Medulla oblongata (tissue), 1 donor: Measurements from ENCODE around the gene ZNF549.

ENCODE experiments used
- DNase-seq: peaks from one replicate; pipeline ENCODE4 v3.0.0-alpha.2; 2015; ENCODE audit errors: extremely low spot score

The ZNF549 gene

GRCh38 chr19:57566396-57567265 is 39.5 kb downstream of the ZNF549 start:
- DNase-seq: no peak

- DNase-seq: no peak
These were observed 43.6 kb downstream of the ZNF549 start for GRCh38 chr19:57570707-57571106.

- no peak for DNase-seq
These were observed 45.3 kb downstream of the ZNF549 start for GRCh38 chr19:57572415-57572947.

- no peak for DNase-seq
These were observed 49.5 kb downstream of the ZNF549 start for GRCh38 chr19:57576661-57577060.

GRCh38 chr19:57578487-57579205 is 51.5 kb downstream of the ZNF549 start, which contains the start of gene ZNF416:
ZNF416 (minus strand) TSS chr19:57578911; CDS start chr19:57578704, 207 bp downstream.
- peak; percentile 99 for DNase-seq

GRCh38 chr19:57583104-57583520 is 56.0 kb downstream of the ZNF549 start:
- no peak for DNase-seq

- peak; percentile 97 for DNase-seq
These were observed 56.6 kb downstream of the ZNF549 start, which contains the start of gene ZIK1 for GRCh38 chr19:57583521-57584416. ZIK1 (plus strand) TSS chr19:57584145; CDS start chr19:57584357, 212 bp downstream.

GRCh38 chr19:57587529-57587928 is 60.4 kb downstream of the ZNF549 start:
- no peak for DNase-seq

GRCh38 chr19:57599377-57599760 is 72.2 kb downstream of the ZNF549 start:
- peak; percentile 2 for DNase-seq

GRCh38 chr19:57599761-57600383 is 72.7 kb downstream of the ZNF549 start, which contains the start of gene ZNF530:
ZNF530 (plus strand) TSS chr19:57599885; CDS start chr19:57604346, 4,461 bp downstream.
- DNase-seq: peak; percentile 97

- no peak for DNase-seq
These were observed 79.8 kb downstream of the ZNF549 start for GRCh38 chr19:57606931-57607330.
